MM.1S (cell line): ENCODE results near the gene RNF126.

Experiments used
- DNase-seq: peaks from one replicate; pipeline ENCODE4 v3.0.0-alpha.2; 2015
- H2AFZ ChIP-seq: fragments of 300-600 bp; sonication (generic); 2 replicates; pipeline ENCODE4 v1.6.0; 2016; ENCODE audit warnings: antibody characterized with exemption, low read length
- H3F3A ChIP-seq: fragments of 300-600 bp; sonication (generic); 2 replicates; pipeline ENCODE4 v1.6.1; 2016; ENCODE audit warnings: mild to moderate bottlenecking, antibody characterized with exemption, low read length, moderate library complexity, mixed read lengths; ENCODE audit not compliant: insufficient read depth
- H3K27ac ChIP-seq: fragments of 300-600 bp; sonication (generic); 2 replicates; pipeline ENCODE4 v1.5.1; 2016; ENCODE audit warnings: mild to moderate bottlenecking, low read length
- H3K27me3 ChIP-seq: fragments of 300-600 bp; sonication (generic); replicated peaks from 2 replicates; pipeline ENCODE4 v1.6.0; 2016; ENCODE audit warnings: low read length; ENCODE audit not compliant: insufficient read depth
- H3K36me3 ChIP-seq: fragments of 300-600 bp; sonication (generic); replicated peaks from 2 replicates; pipeline ENCODE4 v1.6.1; 2016; ENCODE audit warnings: mild to moderate bottlenecking, low read length, mixed read lengths; ENCODE audit not compliant: insufficient read depth
- H3K4me1 ChIP-seq: fragments of 300-600 bp; sonication (generic); 2 replicates; pipeline ENCODE4 v1.6.1; 2016; ENCODE audit warnings: low read length, mixed read lengths
- H3K4me2 ChIP-seq: fragments of 300-600 bp; sonication (generic); 2 replicates; pipeline ENCODE4 v1.6.0; 2016; ENCODE audit warnings: low read depth, low read length
- H3K4me3 ChIP-seq: fragments of 300-600 bp; sonication (generic); 2 replicates; pipeline ENCODE4 v1.5.1; 2016; ENCODE audit warnings: low read length, mixed read lengths
- H3K79me2 ChIP-seq: fragments of 300-600 bp; sonication (generic); 2 replicates; pipeline ENCODE4 v1.6.1; 2016; ENCODE audit warnings: mixed run types, low read length, mixed read lengths
- H3K9ac ChIP-seq: fragments of 300-600 bp; sonication (generic); 2 replicates; pipeline ENCODE4 v1.6.1; 2016; ENCODE audit warnings: low read length, mixed read lengths
- H3K9me2 ChIP-seq: fragments of 300-600 bp; sonication (generic); replicated peaks from 2 replicates; pipeline ENCODE4 v1.6.1; 2016; ENCODE audit warnings: mild to moderate bottlenecking, low read length, mixed read lengths; ENCODE audit not compliant: insufficient read depth
- H3K9me3 ChIP-seq: fragments of 300-600 bp; sonication (generic); replicated peaks from 2 replicates; pipeline ENCODE4 v1.6.1; 2016; ENCODE audit warnings: mild to moderate bottlenecking, low read length, mixed read lengths; ENCODE audit not compliant: insufficient read depth
- H4K20me1 ChIP-seq: fragments of 300-600 bp; sonication (generic); 2 replicates; pipeline ENCODE4 v1.6.1; 2016; ENCODE audit warnings: mild to moderate bottlenecking, low read length, moderate library complexity, mixed read lengths; ENCODE audit not compliant: insufficient read depth
- CTCF ChIP-seq: fragments of 300-600 bp; sonication (generic); IDR thresholded peaks from 2 replicates; pipeline ENCODE4 v1.5.1; 2016; ENCODE audit warnings: antibody characterized with exemption, low read length, mixed read lengths
- EZH2 ChIP-seq: fragments of 300-600 bp; sonication (generic); optimal IDR thresholded peaks from 2 replicates; pipeline ENCODE3; 2017; ENCODE audit warnings: low read depth, mild to moderate bottlenecking, antibody characterized with exemption, low read length, mixed read lengths
- EZH2phosphoT487 ChIP-seq: fragments of 300-600 bp; sonication (generic); IDR thresholded peaks from 2 replicates; pipeline ENCODE4 v1.6.1; 2018; ENCODE audit warnings: antibody characterized with exemption, low read length

Gene RNF126

GRCh38 chr19:651114-651818 is 11.7 kb downstream of the RNF126 start:
- H3K4me1 ChIP-seq: no peaks in the 10 kb centered on the region
- no peaks in the 10 kb centered on the region for H3F3A ChIP-seq
- H3K9ac ChIP-seq: no peak overlapping the region
- H3K4me2 ChIP-seq: no peak overlapping the region
- no peak overlapping the region for H3K27ac ChIP-seq
- no peak overlapping the region for H3K4me3 ChIP-seq
- H3K79me2 ChIP-seq: peaks cover 76% of the 10 kb centered on the region
- H3K9me3 ChIP-seq: no peaks in the 10 kb centered on the region
- TF ChIP-seq CTCF (no peak), EZH2 (no peak), EZH2phosphoT487 (no peak)
- H3K9me2 ChIP-seq: no peaks in the 10 kb centered on the region
- H4K20me1 ChIP-seq: peaks cover 43% of the 10 kb centered on the region
- DNase-seq: no peak
- H3K36me3 ChIP-seq: peaks cover 56% of the 10 kb centered on the region
- H3K27me3 ChIP-seq: no peaks in the 10 kb centered on the region
- no peak overlapping the region for H2AFZ ChIP-seq

GRCh38 chr19:650121-650520 is 12.9 kb downstream of the RNF126 start:
- peaks cover 64% of the 10 kb centered on the region for H3K79me2 ChIP-seq

GRCh38 chr19:648904-649801 is 13.9 kb downstream of the RNF126 start:
- H3K4me1 ChIP-seq: no peaks in the 10 kb centered on the region
- DNase-seq: no peak
- no peak overlapping the region for H3K27ac ChIP-seq
- no peak overlapping the region for H2AFZ ChIP-seq
- H3F3A ChIP-seq: no peaks in the 10 kb centered on the region
- H3K79me2 ChIP-seq: peaks cover 55% of the 10 kb centered on the region
- H3K9ac ChIP-seq: no peak overlapping the region
- H3K9me3 ChIP-seq: no peaks in the 10 kb centered on the region
- no peak overlapping the region for H3K4me2 ChIP-seq
- H4K20me1 ChIP-seq: peaks cover 26% of the 10 kb centered on the region
- H3K9me2 ChIP-seq: no peaks in the 10 kb centered on the region
- TF ChIP-seq EZH2 (no peak), CTCF (no peak)
- H3K27me3 ChIP-seq: no peaks in the 10 kb centered on the region
- H3K4me3 ChIP-seq: no peak overlapping the region
- peaks cover 43% of the 10 kb centered on the region for H3K36me3 ChIP-seq

More at GRCh38 chr19:650121-650520, 12.9 kb downstream of the RNF126 start:
- no peak for DNase-seq
- H3F3A ChIP-seq: no peaks in the 10 kb centered on the region
- H3K27ac ChIP-seq: no peak overlapping the region
- no peak overlapping the region for H3K9ac ChIP-seq
- no peak overlapping the region for H3K4me2 ChIP-seq
- H4K20me1 ChIP-seq: peaks cover 31% of the 10 kb centered on the region
- H3K9me2 ChIP-seq: no peaks in the 10 kb centered on the region
- no peaks in the 10 kb centered on the region for H3K9me3 ChIP-seq
- TF ChIP-seq EZH2phosphoT487 (no peak), CTCF (no peak), EZH2 (no peak)
- H3K36me3 ChIP-seq: peaks cover 46% of the 10 kb centered on the region
- H3K4me3 ChIP-seq: no peak overlapping the region
- no peak overlapping the region for H2AFZ ChIP-seq
- H3K4me1 ChIP-seq: no peaks in the 10 kb centered on the region
- no peaks in the 10 kb centered on the region for H3K27me3 ChIP-seq
